Body of pancreas (tissue), 4 donors: ENCODE data around the gene COL6A2. TPM values are rescaled to one million over a fixed set of nuclear protein-coding genes. Genes with fewer than 3 reads are reported as not detected.

Experiments used
- ATAC-seq: fragments of 150-250 bp; one replicate; pipeline ENCODE4 v1.9.1; 2016
- DNase-seq, 4 donors: peaks; one replicate each; pipeline ENCODE4 v3.0.0-alpha.2; 2019
- H3K27ac ChIP-seq, 4 donors: fragments of 200-600 bp; sonication (generic); 1 replicate in 3 of 4; 2 replicates in 1 of 4; pipeline versions ENCODE4 v1.5.1 to v1.6.1; 2016 to 2019; ENCODE audit warnings: mild to moderate bottlenecking in 1 of 4, mixed read lengths in 1 of 4, moderate library complexity in 1 of 4
- H3K27me3 ChIP-seq, 2 donors: fragments of 200-600 bp; sonication (generic); one replicate each; pipeline ENCODE4 v1.6.0; 2016; ENCODE audit warnings: mild to moderate bottlenecking in 1 of 2
- H3K36me3 ChIP-seq, 2 donors: fragments of 200-600 bp; sonication (generic); replicated peaks in 1 of 2; 2 replicates each; pipeline ENCODE4 v1.5.1; 2016; ENCODE audit warnings: low read depth in 2 of 2; ENCODE audit not compliant: insufficient read depth in 1 of 2
- H3K4me1 ChIP-seq: fragments of 200-600 bp; sonication (generic); one replicate; pipeline ENCODE4 v1.6.0; 2016
- H3K4me3 ChIP-seq, 2 donors: fragments of 200-600 bp; sonication (generic); 1 replicate in 1 of 2; 2 replicates in 1 of 2; pipeline ENCODE4 v1.5.1; 2016 to 2019
- H3K9me3 ChIP-seq, 3 donors: fragments of 200-600 bp; sonication (generic); 1 replicate in 2 of 3; 2 replicates in 1 of 3; pipeline ENCODE4 v1.5.1; 2016
- CTCF ChIP-seq, 7 experiments: fragments of 450-650 bp in 4 of 7; fragments of 200-600 bp in 3 of 7; sonication (generic) in 3 of 7; IDR thresholded peaks; one replicate each; pipeline ENCODE4 v1.5.1; 2016 to 2019; ENCODE audit warnings: antibody characterized with exemption in 7 of 7
- POLR2A ChIP-seq, 3 donors: fragments of 450-650 bp; IDR thresholded peaks; one replicate each; pipeline ENCODE4 v1.6.1; 2016; ENCODE audit warnings: antibody characterized with exemption in 3 of 3, mild to moderate bottlenecking in 2 of 3
- WGBS, 2 donors: methylation state at CpG; one replicate each; pipeline ENCODE4 v1.1.5; 2017; 5-methylcytosine and 5-hydroxymethylcytosine counted together
- intact Hi-C: fragments of 100-400 bp; cut with DNase I; formaldehyde crosslinking; loops from one replicate; pipeline ENCODE4 v1.15.1; 2023
- total RNA-seq, 2 donors: library from RNA; depleted of rRNA; stranded (reverse); fragments of >200 nt; gene quantifications; one replicate each; pipeline ENCODE4 v1.1.0, GENCODE V29; 2016

The COL6A2 gene
- total RNA-seq, 2 donors from 2014 or later = 72.1 to 339 TPM

- Histone ChIP-seq H3K4me3 (no peak overlapping the region), H3K9me3 (no peaks in the 10 kb centered on the region), H3K4me1 (peaks cover 14% of the 10 kb centered on the region), H3K36me3 (no peaks in the 10 kb centered on the region), H3K27me3 (peaks cover 0 to 4% of the 10 kb centered on the region in 2 donors), H3K27ac (no peak overlapping the region)
- intact Hi-C loops = no loop called here
- DNase-seq = no peak
- no peak for ATAC-seq
- TF ChIP-seq CTCF (IDR thresholded peaks at IDR 0.05) = no peak
- no peak for TF ChIP-seq POLR2A (IDR thresholded peaks at IDR 0.05)
- 48 to 68% methylated on average over 4 to 11 of the region's 11 CpGs for WGBS, 2 donors
Observed at GRCh38 chr21:46093668-46094400, 4.1 kb upstream of the COL6A2 start.

- no peak overlapping the region for H3K4me3 ChIP-seq
- intact Hi-C loops = no loop called here
- no peaks in the 10 kb centered on the region for H3K36me3 ChIP-seq
- no peak for TF ChIP-seq POLR2A (IDR thresholded peaks at IDR 0.05)
- TF ChIP-seq CTCF (IDR thresholded peaks at IDR 0.05) = no peak
- H3K27ac ChIP-seq = no peak overlapping the region
- H3K4me1 ChIP-seq = peaks cover 15% of the 10 kb centered on the region
- DNase-seq (no peak), ATAC-seq (no peak)
- peaks cover 0 to 6% of the 10 kb centered on the region in 2 donors for H3K27me3 ChIP-seq
- 66 to 69% methylated on average over 12 to 14 of the region's 14 CpGs for WGBS, 2 donors
- no peaks in the 10 kb centered on the region for H3K9me3 ChIP-seq
Observed at GRCh38 chr21:46094401-46095082, 3.4 kb upstream of the COL6A2 start.

GRCh38 chr21:46095083-46095719 lies 2.7 kb upstream of the COL6A2 start:
- DNase-seq (no peak), ATAC-seq (no peak)
- intact Hi-C loops = no loop called here
- no peak overlapping the region for H3K4me3 ChIP-seq
- TF ChIP-seq CTCF (IDR thresholded peaks at IDR 0.05) = no peak
- TF ChIP-seq POLR2A (IDR thresholded peaks at IDR 0.05) = no peak
- WGBS, 2 donors = 72 to 77% methylated on average over 16 of the region's 16 CpGs
- H3K27ac ChIP-seq = no peak overlapping the region
- peaks cover 15% of the 10 kb centered on the region for H3K4me1 ChIP-seq
- H3K9me3 ChIP-seq = no peaks in the 10 kb centered on the region
- H3K36me3 ChIP-seq = no peaks in the 10 kb centered on the region
- H3K27me3 ChIP-seq = peaks cover 0 to 6% of the 10 kb centered on the region in 2 donors

DNA sequence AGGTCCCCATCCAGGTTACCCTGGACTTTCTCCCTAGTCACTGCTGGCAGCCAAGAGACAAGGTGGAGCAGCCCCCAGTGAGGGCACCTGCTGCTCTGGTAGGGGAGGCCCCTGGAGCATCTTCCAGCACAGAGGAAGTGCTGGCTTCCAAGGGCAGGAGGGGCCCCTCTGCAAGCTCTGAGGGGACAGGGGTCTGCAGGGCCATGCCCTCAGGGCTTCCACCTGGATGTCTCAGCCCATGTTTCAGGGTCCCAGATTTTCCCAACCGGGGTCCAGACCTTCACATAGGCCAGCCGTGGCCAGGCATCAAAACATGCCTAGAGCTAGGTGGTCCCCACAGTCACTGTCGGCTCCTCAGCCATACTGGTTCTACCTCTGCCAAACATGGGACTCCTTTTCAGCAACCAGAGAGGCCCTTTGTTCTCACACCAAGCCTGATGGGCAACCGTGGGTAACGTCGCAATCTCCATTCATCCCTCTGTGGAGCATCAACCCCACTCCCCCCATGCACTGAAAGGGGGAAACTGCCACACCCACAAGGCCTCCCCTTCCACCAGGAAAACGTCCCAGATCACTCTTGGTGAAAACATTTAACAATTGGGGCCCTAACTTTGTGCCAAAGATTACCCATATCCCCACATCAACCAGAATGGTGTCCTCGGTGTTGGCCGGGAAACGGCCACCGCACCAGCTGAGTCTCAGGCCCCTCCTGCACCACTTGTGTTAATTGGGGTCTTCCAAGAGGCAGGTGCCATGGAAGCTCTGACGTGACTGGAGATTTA lies 1.9 kb upstream of the COL6A2 start:
- DNase-seq (no peak), ATAC-seq (no peak)
- no peak overlapping the region for H3K27ac ChIP-seq
- H3K27me3 ChIP-seq = peaks cover 0 to 6% of the 10 kb centered on the region in 2 donors
- no peak overlapping the region for H3K4me3 ChIP-seq
- 74 to 81% methylated on average over 12 of the region's 12 CpGs for WGBS, 2 donors
- H3K4me1 ChIP-seq = peaks cover 15% of the 10 kb centered on the region
- TF ChIP-seq POLR2A (IDR thresholded peaks at IDR 0.05) (no peak), CTCF (IDR thresholded peaks at IDR 0.05) (no peak)
- intact Hi-C loops = no loop called here
- H3K9me3 ChIP-seq = no peaks in the 10 kb centered on the region
- no peaks in the 10 kb centered on the region for H3K36me3 ChIP-seq
